Activated B cell treated with CpG ODN at 0.5 μM for 24 hours (primary cell): ENCODE results near the gene DNAH6. TPM values are rescaled to one million over a fixed set of nuclear protein-coding genes. Genes with fewer than 3 reads are reported as not detected.

ENCODE experiments used
- ATAC-seq: fragments of 200-7000 bp; cut with Tn5 transposase; one replicate; pipeline ENCODE4 v1.10.0; 2021; ENCODE audit warnings: low read depth, mild to moderate bottlenecking, moderate library complexity
- CTCF ChIA-PET: fragments of 350-600 bp; sonication (Branson Sonifier 250); formaldehyde crosslinking; loops from one replicate; lab custom pipeline; 2021; ENCODE audit warnings: antibody characterized with exemption; lab: Charles Lee
- POLR2A ChIA-PET: fragments of 350-600 bp; sonication (Branson Sonifier 250); formaldehyde crosslinking; loops from one replicate; lab custom pipeline; 2021; ENCODE audit warnings: antibody characterized with exemption; lab: Charles Lee
- DNase-seq: peaks from one replicate; pipeline ENCODE4 v3.0.0; 2022
- H3K27ac Mint-ChIP-seq: one replicate; pipeline ENCODE4 v1.8.0; 2020; ENCODE audit warnings: mixed read lengths
- H3K27me3 Mint-ChIP-seq: one replicate; pipeline ENCODE4 v1.8.0; 2021; ENCODE audit warnings: mixed read lengths
- H3K36me3 Mint-ChIP-seq: one replicate; pipeline ENCODE4 v1.8.0; 2021; ENCODE audit warnings: low read depth, mixed read lengths
- H3K4me1 Mint-ChIP-seq: one replicate; pipeline ENCODE4 v1.8.0; 2021; ENCODE audit warnings: mixed read lengths
- H3K4me3 Mint-ChIP-seq: one replicate; pipeline ENCODE4 v1.8.0; 2020; ENCODE audit warnings: mild to moderate bottlenecking, mixed read lengths
- H3K9me3 Mint-ChIP-seq: one replicate; pipeline ENCODE4 v1.8.0; 2020; ENCODE audit warnings: mixed read lengths
- CTCF ChIP-seq: fragments of 200-600 bp; IDR thresholded peaks from one replicate; pipeline ENCODE4 v1.8.0; 2022; ENCODE audit warnings: antibody characterized with exemption, mild to moderate bottlenecking
- intact Hi-C: fragments of 100-400 bp; cut with micrococcal nuclease; formaldehyde crosslinking; loops from one replicate; pipeline ENCODE4 v1.15.1; 2024
- total RNA-seq: library from RNA; stranded (reverse); gene quantifications from 2 replicates; pipeline ENCODE4 v1.2.3, GENCODE V29; 2022

The DNAH6 gene
- total RNA-seq, 1 donor from 2014 or later = 0.82 TPM

GRCh38 chr2:84833481-84834150 lies 317.3 kb downstream of the DNAH6 start:
- no peaks in the 10 kb centered on the region for H3K27me3 Mint-ChIP-seq
- H3K4me3 Mint-ChIP-seq = no peak overlapping the region
- POLR2A ChIA-PET = interaction anchor here (0.7 to 1.7 kb wide), 3 partner anchors 16 to 47 kb away, joined by 3 to 6 read pairs (median 3); no protein-coding TSS in a partner anchor
- peak overlapping the region; percentile 84 for H3K27ac Mint-ChIP-seq
- no peak for ATAC-seq
- CTCF ChIA-PET = interaction anchor here (1.4 to 1.8 kb wide), 2 partner anchors 49 to 92 kb away, joined by 4 to 8 read pairs; no protein-coding TSS in a partner anchor
- intact Hi-C loops = loop anchor here (1.0 to 5.0 kb wide), 2 partner anchors 16 to 49 kb away; partner anchors contain the start of gene TRABD2A
- no peak for DNase-seq
- TF ChIP-seq CTCF = no peak
- H3K36me3 Mint-ChIP-seq = peaks cover 20% of the 10 kb centered on the region
- H3K4me1 Mint-ChIP-seq = peaks cover 25% of the 10 kb centered on the region
- peaks cover 14% of the 10 kb centered on the region for H3K9me3 Mint-ChIP-seq

GRCh38 chr2:84836215-84836614 lies 319.9 kb downstream of the DNAH6 start:
- no peak overlapping the region for H3K27ac Mint-ChIP-seq
- intact Hi-C loops = no loop called here
- DNase-seq (no peak), ATAC-seq (no peak)
- H3K4me1 Mint-ChIP-seq = peaks cover 22% of the 10 kb centered on the region
- CTCF ChIA-PET = no interaction called here
- POLR2A ChIA-PET = interaction anchor here (0.6 kb wide), 1 partner anchor 179 kb away, joined by 8 read pairs; no protein-coding TSS in a partner anchor
- no peaks in the 10 kb centered on the region for H3K27me3 Mint-ChIP-seq
- H3K36me3 Mint-ChIP-seq = peaks cover 24% of the 10 kb centered on the region
- peaks cover 14% of the 10 kb centered on the region for H3K9me3 Mint-ChIP-seq
- TF ChIP-seq CTCF = no peak
- H3K4me3 Mint-ChIP-seq = no peak overlapping the region

DNA sequence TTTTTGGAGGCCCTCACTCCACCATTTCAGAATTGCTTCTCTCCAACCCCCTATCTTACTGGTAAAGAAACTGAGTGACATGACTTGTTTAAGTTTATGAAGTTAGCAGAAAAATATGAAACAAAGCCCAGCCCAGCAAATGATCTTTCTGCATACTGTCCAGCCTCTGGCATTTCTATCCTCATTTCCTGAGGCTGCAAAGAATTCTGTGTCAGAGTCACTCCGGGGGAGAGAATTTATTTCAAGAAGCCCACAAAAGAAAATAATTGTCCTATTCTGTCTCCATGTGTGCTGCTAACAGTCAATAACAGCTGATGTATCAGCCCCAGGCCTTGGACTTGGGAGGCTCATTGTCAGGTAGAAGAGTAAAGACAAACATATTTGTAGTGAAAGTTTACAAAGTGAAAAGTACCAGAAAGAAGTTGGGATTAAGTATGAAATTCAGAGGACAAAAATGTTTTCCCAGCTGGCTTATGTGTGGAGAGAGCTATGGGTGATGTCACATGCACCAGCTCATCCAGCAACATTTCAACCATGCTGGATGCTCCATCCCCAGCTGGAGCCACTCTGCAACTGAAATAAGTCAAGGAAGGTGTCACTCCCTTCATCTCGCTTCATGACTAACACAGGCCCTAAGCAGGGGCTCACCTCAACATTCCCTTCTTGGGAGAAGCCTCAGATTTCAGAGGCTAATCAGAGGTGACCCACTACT lies 322.3 kb downstream of the DNAH6 start:
- no peaks in the 10 kb centered on the region for H3K27me3 Mint-ChIP-seq
- DNase-seq = no peak
- no peak for TF ChIP-seq CTCF
- ATAC-seq = no peak
- CTCF ChIA-PET = interaction anchor here (1.3 kb wide), 1 partner anchor 11 kb away, joined by 3 read pairs; no protein-coding TSS in a partner anchor
- no peak overlapping the region for H3K27ac Mint-ChIP-seq
- POLR2A ChIA-PET = no interaction called here
- peaks cover 24% of the 10 kb centered on the region for H3K36me3 Mint-ChIP-seq
- H3K4me3 Mint-ChIP-seq = no peak overlapping the region
- intact Hi-C loops = no loop called here
- peaks cover 5% of the 10 kb centered on the region for H3K4me1 Mint-ChIP-seq
- peaks cover 14% of the 10 kb centered on the region for H3K9me3 Mint-ChIP-seq

GRCh38 chr2:84839851-84840250 lies 323.6 kb downstream of the DNAH6 start:
- H3K27ac Mint-ChIP-seq = no peak overlapping the region

More at GRCh38 chr2:84839851-84840250, 323.6 kb downstream of the DNAH6 start:
- ATAC-seq = no peak
- H3K4me3 Mint-ChIP-seq = no peak overlapping the region
- ChIA-PET CTCF (no interaction called here), POLR2A (no interaction called here)
- H3K9me3 Mint-ChIP-seq = peaks cover 14% of the 10 kb centered on the region
- no peaks in the 10 kb centered on the region for H3K27me3 Mint-ChIP-seq
- peaks cover 10% of the 10 kb centered on the region for H3K4me1 Mint-ChIP-seq
- DNase-seq = no peak
- TF ChIP-seq CTCF = no peak
- intact Hi-C loops = no loop called here
- peaks cover 24% of the 10 kb centered on the region for H3K36me3 Mint-ChIP-seq
